NCI-H1417 treated with DMSO at 0.1 percent for 48 hours (cell line): ENCODE data around the gene GCDH.
"Not testable (repeated sequence)": the region's sequence is repeated elsewhere in the genome, so short reads cannot be mapped to it uniquely, and the experiment has no call there.

Experiments used
- DNase-seq: peaks from one replicate; lab custom pipeline; 2025; lab: John Stamatoyannopoulos, UW

The GCDH gene

GRCh38 chr19:12890787-12891552 is at the start of gene GCDH:
Gene GCDH (plus strand): TSS chr19:12891160. CDS start chr19:12891305, 145 bp downstream.
- peak; percentile 99 for DNase-seq

GRCh38 chr19:12842511-12842910 is 48.4 kb upstream of the GCDH start:
- DNase-seq: no peak

- DNase-seq: no peak
Observed at GRCh38 chr19:12843328-12843727, 47.6 kb upstream of the GCDH start.

GRCh38 chr19:12843999-12844732 is 46.8 kb upstream of the GCDH start:
- no peak for DNase-seq

GRCh38 chr19:12846613-12847012 is 44.3 kb upstream of the GCDH start:
- not testable (repeated sequence) for DNase-seq

- no peak for DNase-seq
Observed at GRCh38 chr19:12847159-12848139, 43.5 kb upstream of the GCDH start.

GRCh38 chr19:12856653-12857052 is 34.3 kb upstream of the GCDH start:
- no peak for DNase-seq

GRCh38 chr19:12858041-12858928 is 32.7 kb upstream of the GCDH start:
- DNase-seq: no peak

GRCh38 chr19:12859546-12859945 is 31.4 kb upstream of the GCDH start:
- DNase-seq: no peak

- no peak for DNase-seq
Observed at GRCh38 chr19:12864143-12864542, 26.8 kb upstream of the GCDH start.

- no peak for DNase-seq
Observed at GRCh38 chr19:12864721-12865715, 25.9 kb upstream of the GCDH start.

- DNase-seq: no peak
Observed at GRCh38 chr19:12865746-12866415, 25.1 kb upstream of the GCDH start.

- no peak for DNase-seq
Observed at GRCh38 chr19:12866416-12867119, 24.4 kb upstream of the GCDH start.

GRCh38 chr19:12867120-12868099 is 23.6 kb upstream of the GCDH start:
- no peak for DNase-seq

GRCh38 chr19:12868540-12869112 is 22.3 kb upstream of the GCDH start:
- no peak for DNase-seq

GRCh38 chr19:12871681-12872080 is 19.3 kb upstream of the GCDH start:
- DNase-seq: no peak

GRCh38 chr19:12872255-12872654 is 18.7 kb upstream of the GCDH start:
- DNase-seq: no peak
